ENCODE results near the gene UQCRH.

UQCRH gene

DNA sequence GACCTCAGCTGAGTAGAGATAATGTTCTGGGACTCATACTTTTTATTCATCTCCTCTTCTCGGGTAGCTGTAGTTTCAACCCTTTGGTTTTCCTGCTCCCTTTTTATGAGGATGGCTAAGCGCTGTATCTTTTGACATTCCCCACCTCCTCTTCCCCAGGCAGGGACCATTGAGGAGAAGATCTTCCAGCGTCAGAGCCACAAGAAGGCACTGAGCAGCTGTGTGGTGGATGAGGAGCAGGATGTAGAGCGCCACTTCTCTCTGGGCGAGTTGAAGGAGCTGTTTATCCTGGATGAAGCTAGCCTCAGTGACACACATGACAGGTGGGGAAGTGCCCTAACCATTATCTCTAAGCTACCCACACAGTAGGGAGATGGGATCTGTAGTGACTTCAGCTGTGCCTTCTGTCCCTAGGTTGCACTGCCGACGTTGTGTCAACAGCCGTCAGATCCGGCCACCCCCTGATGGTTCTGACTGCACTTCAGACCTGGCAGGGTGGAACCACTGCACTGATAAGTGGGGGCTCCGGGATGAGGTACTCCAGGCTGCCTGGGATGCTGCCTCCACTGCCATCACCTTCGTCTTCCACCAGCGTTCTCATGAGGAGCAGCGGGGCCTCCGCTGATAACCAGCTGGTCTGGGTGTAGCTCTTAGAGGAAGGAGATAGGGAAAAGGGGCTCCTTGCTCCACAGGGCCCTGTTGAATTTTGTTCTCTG lies 25.7 kb upstream of the UQCRH start:
- no peaks in the 10 kb centered on the region for H3K79me1 ChIP-seq (ENCODE audit: low read length)
- no peak overlapping the region for H4K91ac ChIP-seq (ENCODE audit: low read depth, low read length)
- H3K23ac ChIP-seq (ENCODE audit: low read length) = no peak overlapping the region
- no peak for DNase-seq
- H3K36me3 ChIP-seq (ENCODE audit: control insufficient read depth in 1 of 2, insufficient read depth in 2 of 2, low read length in 2 of 2) = peaks cover 38 to 64% of the 10 kb centered on the region in 2 experiments
- H2BK120ac ChIP-seq (ENCODE audit: insufficient read depth, low read length, poor library complexity) = no peak overlapping the region
- no CpG with 5 or more reads among the region's 14 CpGs for WGBS (ENCODE audit: extremely low coverage, insufficient coverage, insufficient read length)
- no peaks in the 10 kb centered on the region for H3K9me3 ChIP-seq (ENCODE audit: insufficient read depth, low read depth, low read length)
- H3K18ac ChIP-seq (ENCODE audit: low read length) = no peak overlapping the region
- H2BK12ac ChIP-seq (ENCODE audit: low read length) = no peak overlapping the region
- no peaks in the 10 kb centered on the region for H3K27me3 ChIP-seq (ENCODE audit: insufficient read depth, low read length)
- H2AK5ac ChIP-seq (ENCODE audit: low read length) = no peak overlapping the region
- no peak overlapping the region for H4K8ac ChIP-seq (ENCODE audit: low read depth, low read length)
- H2AFZ ChIP-seq (ENCODE audit: insufficient read depth, low read length, poor library complexity) = no peak overlapping the region
- no peak overlapping the region for H3K9ac ChIP-seq (ENCODE audit: low read length)
- no peak overlapping the region for H4K12ac ChIP-seq (ENCODE audit: low read depth, low read length)
- no peaks in the 10 kb centered on the region for H3K79me2 ChIP-seq (ENCODE audit: control insufficient read depth, insufficient read depth, low read length, poor library complexity)
- H3K4me3 ChIP-seq (ENCODE audit: low read depth, low read length) = no peak overlapping the region
- no peak overlapping the region for H3K4ac ChIP-seq (ENCODE audit: low read depth, low read length)
- no peak overlapping the region for H3K14ac ChIP-seq (ENCODE audit: low read length)
- no peak overlapping the region for H2BK5ac ChIP-seq (ENCODE audit: low read depth, low read length, poor library complexity)
- no peak overlapping the region for H3K4me2 ChIP-seq (ENCODE audit: low read length)
- H3K27ac ChIP-seq (ENCODE audit: low read depth, low read length) = no peak overlapping the region
- peaks cover 4% of the 10 kb centered on the region in 2 experiments for H3K4me1 ChIP-seq (ENCODE audit: control insufficient read depth in 1 of 2, insufficient read depth in 2 of 2, low read length in 2 of 2)

DNA sequence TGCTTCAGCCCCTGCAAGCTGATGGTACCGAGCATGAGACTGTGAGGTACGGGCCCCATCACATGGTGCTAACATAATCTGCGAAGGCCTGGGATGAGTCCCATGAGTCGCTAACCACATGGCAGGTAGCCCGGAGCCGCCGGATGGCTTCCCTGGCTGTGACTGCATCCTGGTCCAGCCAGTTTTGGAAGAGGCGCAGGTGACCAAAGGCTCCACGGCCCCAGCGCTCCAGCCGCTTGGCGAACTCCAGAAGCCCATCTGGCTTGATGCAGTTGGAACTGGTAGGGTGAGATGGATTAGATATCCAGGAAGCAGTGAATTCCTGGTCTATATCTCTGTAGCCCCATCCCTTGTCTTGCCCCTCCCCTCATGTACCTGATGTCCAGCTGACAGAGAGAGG lies 24.7 kb upstream of the UQCRH start:
- Histone ChIP-seq H3K18ac (ENCODE audit: low read length) (no peak overlapping the region), H3K4ac (ENCODE audit: low read depth, low read length) (no peak overlapping the region), H2BK12ac (ENCODE audit: low read length) (no peak overlapping the region), H3K9me3 (ENCODE audit: insufficient read depth, low read depth, low read length) (no peaks in the 10 kb centered on the region), H3K36me3 (ENCODE audit: control insufficient read depth in 1 of 2, insufficient read depth in 2 of 2, low read length in 2 of 2) (peaks cover 33 to 54% of the 10 kb centered on the region in 2 experiments), H3K4me1 (ENCODE audit: control insufficient read depth in 1 of 2, insufficient read depth in 2 of 2, low read length in 2 of 2) (peaks cover 4% of the 10 kb centered on the region in 2 experiments), H2AFZ (ENCODE audit: insufficient read depth, low read length, poor library complexity) (no peak overlapping the region), H3K4me2 (ENCODE audit: low read length) (no peak overlapping the region), H3K79me1 (ENCODE audit: low read length) (no peaks in the 10 kb centered on the region), H3K79me2 (ENCODE audit: control insufficient read depth, insufficient read depth, low read length, poor library complexity) (no peaks in the 10 kb centered on the region), H4K12ac (ENCODE audit: low read depth, low read length) (no peak overlapping the region), H3K14ac (ENCODE audit: low read length) (no peak overlapping the region), H3K4me3 (ENCODE audit: low read depth, low read length) (no peak overlapping the region), H2BK120ac (ENCODE audit: insufficient read depth, low read length, poor library complexity) (no peak overlapping the region), H4K8ac (ENCODE audit: low read depth, low read length) (no peak overlapping the region), H2AK5ac (ENCODE audit: low read length) (no peak overlapping the region), H2BK5ac (ENCODE audit: low read depth, low read length, poor library complexity) (no peak overlapping the region), H3K27me3 (ENCODE audit: insufficient read depth, low read length) (no peaks in the 10 kb centered on the region), H4K91ac (ENCODE audit: low read depth, low read length) (no peak overlapping the region), H3K9ac (ENCODE audit: low read length) (peak overlapping the region; percentile 8), H3K23ac (ENCODE audit: low read length) (no peak overlapping the region), H3K27ac (ENCODE audit: low read depth, low read length) (no peak overlapping the region)
- no CpG with 5 or more reads among the region's 12 CpGs for WGBS (ENCODE audit: extremely low coverage, insufficient coverage, insufficient read length)
- peak in 1 of 2 donors; percentile 52 for DNase-seq

DNA sequence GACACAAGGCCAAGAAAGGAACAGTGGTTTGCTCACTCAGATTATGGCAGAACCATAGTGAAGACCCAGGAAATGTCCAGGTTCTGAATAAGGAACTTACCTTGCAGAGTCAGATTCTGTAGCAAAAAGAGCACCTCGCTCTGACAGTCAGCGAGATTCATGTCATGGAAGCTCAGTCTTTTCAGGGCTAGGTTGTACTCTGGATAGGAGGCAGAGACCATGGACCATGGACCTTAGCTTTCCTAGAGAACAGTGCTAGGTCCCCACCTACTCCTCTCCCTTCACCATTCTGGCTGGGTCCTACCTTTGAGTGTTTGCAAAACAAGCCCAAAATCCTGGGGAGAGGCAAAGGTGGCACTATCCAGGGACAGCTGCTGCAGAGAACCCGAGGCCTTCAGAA lies 23.4 kb upstream of the UQCRH start:
- H3K9ac ChIP-seq (ENCODE audit: low read length) = no peak overlapping the region
- no CpG with 5 or more reads among the region's 3 CpGs for WGBS (ENCODE audit: extremely low coverage, insufficient coverage, insufficient read length)

DNA sequence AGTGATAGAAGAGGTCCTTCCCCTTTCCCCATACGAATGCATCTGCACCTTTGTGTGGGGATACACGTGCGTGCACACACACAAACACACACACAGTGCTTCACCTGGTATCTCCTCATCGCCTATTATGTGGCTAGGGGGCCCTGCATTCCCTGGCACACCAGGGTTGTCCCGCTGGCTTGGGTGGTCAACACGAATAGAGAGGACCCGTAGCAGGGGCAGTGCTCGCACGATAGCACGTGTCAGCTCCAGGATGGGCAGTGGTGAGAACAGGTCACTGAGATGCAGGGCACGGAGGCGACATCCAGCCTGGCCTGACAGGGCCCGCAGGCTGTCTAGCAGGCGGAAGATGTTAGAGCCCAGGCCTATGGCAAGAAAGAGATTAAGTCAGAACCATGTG lies 22.5 kb upstream of the UQCRH start:
- no peaks in the 10 kb centered on the region for H3K79me2 ChIP-seq (ENCODE audit: control insufficient read depth, insufficient read depth, low read length, poor library complexity)
- no peak overlapping the region for H3K14ac ChIP-seq (ENCODE audit: low read length)
- WGBS (ENCODE audit: extremely low coverage, insufficient coverage, insufficient read length) = no CpG with 5 or more reads among the region's 14 CpGs
- no peak overlapping the region for H3K9ac ChIP-seq (ENCODE audit: low read length)
- no peak overlapping the region for H3K4ac ChIP-seq (ENCODE audit: low read depth, low read length)
- no peaks in the 10 kb centered on the region for H3K79me1 ChIP-seq (ENCODE audit: low read length)
- H4K12ac ChIP-seq (ENCODE audit: low read depth, low read length) = no peak overlapping the region
- H4K8ac ChIP-seq (ENCODE audit: low read depth, low read length) = no peak overlapping the region
- no peak overlapping the region for H3K4me3 ChIP-seq (ENCODE audit: low read depth, low read length)
- no peak overlapping the region for H2BK5ac ChIP-seq (ENCODE audit: low read depth, low read length, poor library complexity)
- H2AK5ac ChIP-seq (ENCODE audit: low read length) = no peak overlapping the region
- H3K4me1 ChIP-seq (ENCODE audit: control insufficient read depth in 1 of 2, insufficient read depth in 2 of 2, low read length in 2 of 2) = peaks cover 4 to 6% of the 10 kb centered on the region in 2 experiments
- peaks cover 43 to 63% of the 10 kb centered on the region in 2 experiments for H3K36me3 ChIP-seq (ENCODE audit: control insufficient read depth in 1 of 2, insufficient read depth in 2 of 2, low read length in 2 of 2)
- H2BK12ac ChIP-seq (ENCODE audit: low read length) = no peak overlapping the region
- H3K23ac ChIP-seq (ENCODE audit: low read length) = no peak overlapping the region
- DNase-seq = no peak
- no peak overlapping the region for H2AFZ ChIP-seq (ENCODE audit: insufficient read depth, low read length, poor library complexity)
- no peak overlapping the region for H3K4me2 ChIP-seq (ENCODE audit: low read length)
- no peaks in the 10 kb centered on the region for H3K27me3 ChIP-seq (ENCODE audit: insufficient read depth, low read length)
- no peak overlapping the region for H4K91ac ChIP-seq (ENCODE audit: low read depth, low read length)
- H2BK120ac ChIP-seq (ENCODE audit: insufficient read depth, low read length, poor library complexity) = no peak overlapping the region
- H3K27ac ChIP-seq (ENCODE audit: low read depth, low read length) = no peak overlapping the region
- H3K9me3 ChIP-seq (ENCODE audit: insufficient read depth, low read depth, low read length) = no peaks in the 10 kb centered on the region
- H3K18ac ChIP-seq (ENCODE audit: low read length) = no peak overlapping the region

More for the DNA sequence above, 23.4 kb upstream of the UQCRH start:
- H3K23ac ChIP-seq (ENCODE audit: low read length) = no peak overlapping the region
- H2AK5ac ChIP-seq (ENCODE audit: low read length) = no peak overlapping the region
- H3K79me1 ChIP-seq (ENCODE audit: low read length) = no peaks in the 10 kb centered on the region
- H2AFZ ChIP-seq (ENCODE audit: insufficient read depth, low read length, poor library complexity) = no peak overlapping the region
- no peak overlapping the region for H2BK5ac ChIP-seq (ENCODE audit: low read depth, low read length, poor library complexity)
- no peak overlapping the region for H2BK12ac ChIP-seq (ENCODE audit: low read length)
- peaks cover 4 to 5% of the 10 kb centered on the region in 2 experiments for H3K4me1 ChIP-seq (ENCODE audit: control insufficient read depth in 1 of 2, insufficient read depth in 2 of 2, low read length in 2 of 2)
- no peaks in the 10 kb centered on the region for H3K79me2 ChIP-seq (ENCODE audit: control insufficient read depth, insufficient read depth, low read length, poor library complexity)
- peak overlapping the region; percentile 20 for H4K12ac ChIP-seq (ENCODE audit: low read depth, low read length)
- no peak overlapping the region for H3K4ac ChIP-seq (ENCODE audit: low read depth, low read length)
- no peak overlapping the region for H2BK120ac ChIP-seq (ENCODE audit: insufficient read depth, low read length, poor library complexity)
- H3K27ac ChIP-seq (ENCODE audit: low read depth, low read length) = no peak overlapping the region
- peaks cover 33 to 54% of the 10 kb centered on the region in 2 experiments for H3K36me3 ChIP-seq (ENCODE audit: control insufficient read depth in 1 of 2, insufficient read depth in 2 of 2, low read length in 2 of 2)
- H3K27me3 ChIP-seq (ENCODE audit: insufficient read depth, low read length) = no peaks in the 10 kb centered on the region
- H3K9me3 ChIP-seq (ENCODE audit: insufficient read depth, low read depth, low read length) = no peaks in the 10 kb centered on the region
- H3K18ac ChIP-seq (ENCODE audit: low read length) = no peak overlapping the region
- DNase-seq = no peak
- H3K14ac ChIP-seq (ENCODE audit: low read length) = no peak overlapping the region
- H3K4me2 ChIP-seq (ENCODE audit: low read length) = no peak overlapping the region
- H4K91ac ChIP-seq (ENCODE audit: low read depth, low read length) = no peak overlapping the region
- H3K4me3 ChIP-seq (ENCODE audit: low read depth, low read length) = no peak overlapping the region
- no peak overlapping the region for H4K8ac ChIP-seq (ENCODE audit: low read depth, low read length)
